IMR-90 (cell line): ENCODE results near the gene SPAAR. TPM values are rescaled to one million over a fixed set of nuclear protein-coding genes. Genes with fewer than 3 reads are reported as not detected.

Experiments
- ATAC-seq: fragments of 200-7000 bp; cut with Tn5 transposase; 2 replicates; pipeline ENCODE4 v1.9.1; 2020; ENCODE audit warnings: low read depth, mild to moderate bottlenecking, moderate library complexity
- BruUV-seq: library from RNA; stranded (reverse); fragments of 400-500 nt; replicated peaks from 2 replicates; lab custom pipeline; 2021; lab: Mats Ljungman, UMichigan
- CTCF ChIA-PET: fragments of 300-600 bp; formaldehyde crosslinking; extraction: SDS; loops from one replicate; lab custom pipeline; 2021; ENCODE audit warnings: antibody characterized with exemption; lab: Yijun Ruan, JAX
- POLR2A ChIA-PET: fragments of 300-600 bp; sonication (Branson Sonifier 250); formaldehyde crosslinking; loops from one replicate; lab custom pipeline; 2022; ENCODE audit warnings: antibody characterized with exemption; ENCODE audit not compliant: unreplicated experiment; lab: Charles Lee
- DNase-seq: peaks from one replicate; pipeline ENCODE4 v3.0.0; 2013
- H2AFZ ChIP-seq: replicated peaks from 2 replicates; pipeline ENCODE3; 2013; ENCODE audit warnings: low read length, mild to moderate bottlenecking; ENCODE audit not compliant: poor library complexity
- H2AK5ac ChIP-seq: 2 replicates; pipeline ENCODE4 v1.6.1; 2013; ENCODE audit warnings: low read depth, low read length, inconsistent platforms
- H2AK9ac ChIP-seq: replicated peaks from 2 replicates; pipeline ENCODE3; 2013; ENCODE audit warnings: mild to moderate bottlenecking, low read depth, low read length, moderate library complexity; ENCODE audit not compliant: poor library complexity
- H2BK120ac ChIP-seq: 2 replicates; pipeline ENCODE4 v1.6.1; 2013; ENCODE audit warnings: low read depth, low read length, inconsistent platforms
- H2BK15ac ChIP-seq: 3 replicates; pipeline ENCODE4 v1.6.1; 2013; ENCODE audit warnings: low read depth, low read length, inconsistent platforms
- H2BK20ac ChIP-seq: 2 replicates; pipeline ENCODE4 v1.6.1; 2013; ENCODE audit warnings: low read depth, mild to moderate bottlenecking, inconsistent platforms, low read length, moderate library complexity
- H2BK5ac ChIP-seq: 2 replicates; pipeline ENCODE4 v1.6.1; 2013; ENCODE audit warnings: mild to moderate bottlenecking, low read depth, low read length, inconsistent platforms; ENCODE audit not compliant: poor library complexity, severe bottlenecking
- H3K14ac ChIP-seq: replicated peaks from 2 replicates; pipeline ENCODE4 v1.6.1; 2013; ENCODE audit warnings: low read depth, low read length, inconsistent platforms
- H3K18ac ChIP-seq: 2 replicates; pipeline ENCODE4 v1.6.1; 2013; ENCODE audit warnings: low read depth, low read length, control low read depth
- H3K23ac ChIP-seq: 2 replicates; pipeline ENCODE4 v1.6.1; 2013; ENCODE audit warnings: low read depth, low read length, inconsistent platforms
- H3K27ac ChIP-seq: 2 replicates; pipeline ENCODE4 v1.5.1; 2013; ENCODE audit warnings: mild to moderate bottlenecking, control low read depth, low read length; ENCODE audit not compliant: insufficient read depth
- H3K27me3 ChIP-seq: 2 replicates; pipeline ENCODE4 v1.6.1; 2013; ENCODE audit warnings: low read length; ENCODE audit not compliant: control insufficient read depth, insufficient read depth
- H3K36me3 ChIP-seq: 2 replicates; pipeline ENCODE4 v1.6.1; 2013; ENCODE audit warnings: low read length, mixed read lengths; ENCODE audit not compliant: control insufficient read depth, insufficient read depth
- H3K4ac ChIP-seq: 2 replicates; pipeline ENCODE4 v1.6.1; 2013; ENCODE audit warnings: low read depth, low read length, inconsistent platforms
- H3K4me1 ChIP-seq: 2 replicates; pipeline ENCODE4 v1.6.1; 2013; ENCODE audit warnings: low read length, mixed read lengths; ENCODE audit not compliant: control insufficient read depth, insufficient read depth
- H3K4me2 ChIP-seq: 2 replicates; pipeline ENCODE4 v1.6.1; 2013; ENCODE audit warnings: low read depth, mild to moderate bottlenecking, control low read depth, low read length, moderate library complexity
- H3K4me3 ChIP-seq: 2 replicates; pipeline ENCODE4 v1.5.1; 2013; ENCODE audit warnings: low read depth, mild to moderate bottlenecking, control low read depth, low read length, moderate library complexity; ENCODE audit not compliant: insufficient read depth
- H3K56ac ChIP-seq: 2 replicates; pipeline ENCODE4 v1.6.1; 2013; ENCODE audit warnings: low read length, inconsistent platforms; ENCODE audit not compliant: insufficient read depth; ENCODE audit errors: extremely low read depth
- H3K79me1 ChIP-seq, 2 experiments: 2 replicates each; pipeline ENCODE4 v1.6.1; 2013; ENCODE audit warnings: low read length in 2 of 2, inconsistent platforms in 1 of 2, low read depth in 1 of 2
- H3K9ac ChIP-seq: 2 replicates; pipeline ENCODE4 v1.6.1; 2013; ENCODE audit warnings: low read depth, low read length, control low read depth
- H3K9me1 ChIP-seq: 2 replicates; pipeline ENCODE4 v1.6.1; 2013; ENCODE audit warnings: low read length, inconsistent platforms; ENCODE audit not compliant: insufficient read depth
- H3K9me3 ChIP-seq: 2 replicates; pipeline ENCODE4 v1.6.1; 2013; ENCODE audit warnings: low read length; ENCODE audit not compliant: control insufficient read depth, insufficient read depth
- H4K20me1 ChIP-seq: 2 replicates; pipeline ENCODE4 v1.6.1; 2013; ENCODE audit warnings: low read length, inconsistent platforms; ENCODE audit not compliant: insufficient read depth
- H4K5ac ChIP-seq: 2 replicates; pipeline ENCODE4 v1.6.1; 2013; ENCODE audit warnings: mild to moderate bottlenecking, low read depth, low read length, control low read depth
- H4K8ac ChIP-seq, 2 experiments: 2 replicates each; pipeline ENCODE4 v1.6.1; 2013; ENCODE audit warnings: low read depth in 2 of 2, low read length in 2 of 2, control low read depth in 1 of 2, inconsistent platforms in 1 of 2
- H4K91ac ChIP-seq: 2 replicates; pipeline ENCODE4 v1.6.1; 2013; ENCODE audit warnings: low read depth, low read length, inconsistent platforms; ENCODE audit not compliant: insufficient read depth
- MXI1 ChIP-seq: IDR thresholded peaks from 2 replicates; pipeline ENCODE4 v1.6.1; 2012; ENCODE audit warnings: low read depth, mild to moderate bottlenecking, low read length, moderate library complexity, borderline replicate concordance
- NFE2L2 ChIP-seq: fragments of 150-350 bp; IDR thresholded peaks from 2 replicates; pipeline ENCODE4 v1.6.1; 2016; ENCODE audit warnings: low read depth, mild to moderate bottlenecking, low read length
- POLR2A ChIP-seq: IDR thresholded peaks from 2 replicates; pipeline ENCODE4 v1.6.1; 2012; ENCODE audit warnings: mild to moderate bottlenecking, low read depth, low read length
- RAD21 ChIP-seq: IDR thresholded peaks from 2 replicates; pipeline ENCODE4 v1.6.1; 2012; ENCODE audit warnings: low read length, improper control_type of control experiment
- RFX5 ChIP-seq: IDR thresholded peaks from 2 replicates; pipeline ENCODE4 v1.8.0; 2012; ENCODE audit warnings: low read depth, mild to moderate bottlenecking, low read length, moderate library complexity
- SMC3 ChIP-seq: fragments of 150-350 bp; IDR thresholded peaks from 2 replicates; pipeline ENCODE4 v1.6.1; 2016; ENCODE audit warnings: low read depth, mild to moderate bottlenecking, antibody characterized with exemption, low read length, moderate library complexity
- WGBS, 2 experiments: methylation state at CpG; one replicate each; pipeline versions ENCODE4 v1.1.5 to v1.1.7; 2013; ENCODE audit warnings: missing lambda C conversion rate in 2 of 2; ENCODE audit not compliant: insufficient read length in 1 of 2; ENCODE audit errors: extremely low coverage in 2 of 2; 5-methylcytosine and 5-hydroxymethylcytosine counted together
- dilution Hi-C: fragments of 300-500 bp; cut with HindIII; formaldehyde crosslinking; loops from one replicate; pipeline ENCODE4 v1.14.3; 2018; ENCODE audit warnings: low sequenced_read_pairs; ENCODE audit not compliant: unreplicated experiment
- in situ Hi-C: fragments of 300-500 bp; cut with MboI; formaldehyde crosslinking; loops from 3 replicates; pipeline ENCODE4 v1.14.3; 2019; ENCODE audit warnings: low sequenced_read_pairs, inconsistent platforms, mixed read lengths
- intact Hi-C: fragments of 100-400 bp; cut with micrococcal nuclease; formaldehyde crosslinking; loops from 2 replicates; pipeline ENCODE4 v1.10.0; 2022
- polyA plus RNA-seq, 3 experiments: library from polyadenylated mRNA; depleted of rRNA; stranded (reverse); fragments of >200 nt; gene quantifications; 2 replicates each; pipeline ENCODE4 v1.2.3, GENCODE V29; 2012; ENCODE audit warnings: low replicate concordance in 1 of 3
- total RNA-seq: library from RNA; depleted of rRNA; stranded (reverse); fragments of >200 nt; gene quantifications from 2 replicates; pipeline ENCODE4 v1.2.3, GENCODE V29; 2012
- TF ChIP-seq, protein P1 (sequence below): fragments of 150-350 bp; IDR thresholded peaks from 2 replicates; pipeline ENCODE4 v1.6.1; 2017; ENCODE audit warnings: mild to moderate bottlenecking, antibody characterized with exemption, low read length, low read depth

The SPAAR gene
- total and polyA plus RNA-seq, 2 of the 4 experiments (the other 2 are of a cell fraction): 0.18 to 0.32 TPM

GRCh38 chr9:35909274-35909673 is at the start of gene SPAAR (continued):
- TF ChIP-seq SMC3: no peak

DNA sequence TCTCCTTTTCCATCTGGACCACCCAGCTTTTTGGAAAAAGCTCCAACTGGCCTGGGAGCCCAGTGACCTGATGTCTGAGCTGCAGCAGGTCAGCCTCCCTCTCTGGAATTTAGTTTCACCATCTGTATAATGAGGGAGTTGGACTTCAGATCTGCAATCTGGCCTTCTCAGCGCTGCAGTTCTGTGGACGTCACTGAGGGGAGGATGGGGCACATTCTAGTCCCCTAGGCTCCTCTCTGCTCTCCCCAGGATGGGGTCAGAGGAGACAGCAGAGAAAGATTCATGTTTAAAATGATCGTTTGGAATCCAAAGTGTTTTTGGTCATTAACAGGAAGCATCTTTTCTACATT is 49.3 kb upstream of the SPAAR start:
- no peak overlapping the region for H3K27ac ChIP-seq
- no peaks in the 10 kb centered on the region for H3K9me1 ChIP-seq
- no peaks in the 10 kb centered on the region for H3K4me1 ChIP-seq
- intact Hi-C loops: no loop called here
- no peak overlapping the region for H4K91ac ChIP-seq
- no peak overlapping the region for H3K14ac ChIP-seq
- ChIA-PET CTCF (no interaction called here), POLR2A (no interaction called here)
- BruUV-seq: no TSS peak
- no peaks in the 10 kb centered on the region for H3K36me3 ChIP-seq
- TF ChIP-seq NFE2L2 (no peak), RAD21 (no peak), MXI1 (no peak), RFX5 (no peak), POLR2A (no peak)
- TF ChIP-seq, protein P1, sequence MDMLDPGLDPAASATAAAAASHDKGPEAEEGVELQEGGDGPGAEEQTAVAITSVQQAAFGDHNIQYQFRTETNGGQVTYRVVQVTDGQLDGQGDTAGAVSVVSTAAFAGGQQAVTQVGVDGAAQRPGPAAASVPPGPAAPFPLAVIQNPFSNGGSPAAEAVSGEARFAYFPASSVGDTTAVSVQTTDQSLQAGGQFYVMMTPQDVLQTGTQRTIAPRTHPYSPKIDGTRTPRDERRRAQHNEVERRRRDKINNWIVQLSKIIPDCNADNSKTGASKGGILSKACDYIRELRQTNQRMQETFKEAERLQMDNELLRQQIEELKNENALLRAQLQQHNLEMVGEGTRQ: no peak
- ATAC-seq (no peak), DNase-seq (no peak)
- H2AFZ ChIP-seq: no peak overlapping the region
- no peak overlapping the region for H3K4ac ChIP-seq
- no peak overlapping the region for H3K4me3 ChIP-seq
- H4K20me1 ChIP-seq: no peaks in the 10 kb centered on the region
- peaks cover 39% of the 10 kb centered on the region for H3K27me3 ChIP-seq
- in situ Hi-C loops: no loop called here
- WGBS, 2 experiments: no CpG with 5 or more reads among the region's 3 CpGs
- H2AK5ac ChIP-seq: no peak overlapping the region
- no peak overlapping the region for H3K9ac ChIP-seq
- H2AK9ac ChIP-seq: no peak overlapping the region
- no peak overlapping the region for H2BK5ac ChIP-seq
- dilution Hi-C loops: no loop called here
- H3K23ac ChIP-seq: no peak overlapping the region
- no peak overlapping the region for H4K8ac ChIP-seq
- H3K4me2 ChIP-seq: no peak overlapping the region
- H3K79me1 ChIP-seq: no peaks in the 10 kb centered on the region
- no peak overlapping the region for H2BK15ac ChIP-seq
- H4K5ac ChIP-seq: no peak overlapping the region
- no peak overlapping the region for H3K56ac ChIP-seq
- no peak overlapping the region for H2BK120ac ChIP-seq
- H3K9me3 ChIP-seq: no peaks in the 10 kb centered on the region
- no peak overlapping the region for H3K18ac ChIP-seq
- H2BK20ac ChIP-seq: no peak overlapping the region
